ENCODE measurements around the gene OPRD1. TPM values are rescaled to one million over a fixed set of nuclear protein-coding genes. Genes with fewer than 3 reads are reported as not detected.

OPRD1 gene
- total RNA-seq, 2 experiments from 2014 or later, result not detected

GRCh38 chr1:28917757-28918118 is 105.8 kb downstream of the OPRD1 start:
- ChIA-PET CTCF (ENCODE audit: unreplicated experiment) (no interaction called here), POLR2A (no interaction called here)
- DNase-seq (ENCODE audit: low spot score), result no peak
- Histone ChIP-seq H3K4me1 (ENCODE audit: insufficient read depth, low read length, poor library complexity, severe bottlenecking) (peaks cover 30% of the 10 kb centered on the region), H3K79me2 (ENCODE audit: insufficient read depth, low read depth, low read length) (peaks cover 73% of the 10 kb centered on the region), H4K20me1 (ENCODE audit: insufficient read depth, low read length) (peaks cover 14% of the 10 kb centered on the region), H3K27ac (ENCODE audit: low read depth, low read length, poor library complexity, severe bottlenecking) (no peak overlapping the region), H3K9me2 (ENCODE audit: insufficient read depth, low read length) (no peaks in the 10 kb centered on the region), H3K9me3 (ENCODE audit: low read length) (no peaks in the 10 kb centered on the region), H2AFZ (ENCODE audit: low read length) (no peak overlapping the region), H3K36me3 (ENCODE audit: insufficient read depth, low read length) (0 out of 2 replicates have a peak, but pooled peaks cover 4% of the 10 kb centered on the region), H3K4me3 (ENCODE audit: low read depth, low read length, poor library complexity, severe bottlenecking) (no peak overlapping the region), H3K4me2 (ENCODE audit: low read length) (no peak overlapping the region)
- no peak for TF ChIP-seq EZH2phosphoT487 (IDR thresholded peaks at IDR 0.05; ENCODE audit: borderline replicate concordance, low read depth, low read length)
- TF ChIP-seq CTCF (conservative IDR thresholded peaks at IDR 0.05; ENCODE audit: low read length), result no peak
- intact Hi-C loops (cut with micrococcal nuclease; ENCODE audit: unreplicated experiment), result no loop called here
- no TSS peak for BruUV-seq (replicated peaks)

Small RNA genes lying within 50 kb of the gene (small RNA-seq; reads per million reads assigned to genes)
- not detected for gene RF00019

Other genes starting within 250 kb of the OPRD1 start
- gene RAB42, start 219.9 kb upstream of the OPRD1 start, total RNA-seq (2014; rRNA removed; shearing (Covaris generic)), result not detected in 2 replicates
- gene RAB42, start 219.9 kb upstream of the OPRD1 start, total RNA-seq (2022), result not detected in 2 replicates
- 30.1 and 31.0 TPM in 2 replicates for gene TAF12, start 169.1 kb upstream of the OPRD1 start, total RNA-seq (2014; rRNA removed; shearing (Covaris generic))
- 32.4 and 34.9 TPM in 2 replicates for gene TAF12, start 169.1 kb upstream of the OPRD1 start, total RNA-seq (2022)
- gene RNU11, start 163.6 kb upstream of the OPRD1 start, total RNA-seq (2014; rRNA removed; shearing (Covaris generic)), result not detected in 2 replicates
- not detected in 2 replicates for gene RNU11, start 163.6 kb upstream of the OPRD1 start, total RNA-seq (2022)
- 12.5 and 13.0 TPM in 2 replicates for gene GMEB1, start 143.4 kb upstream of the OPRD1 start, total RNA-seq (2014; rRNA removed; shearing (Covaris generic))
- gene GMEB1, start 143.4 kb upstream of the OPRD1 start, total RNA-seq (2022), result 22.5 and 25.9 TPM in 2 replicates
- 46.6 and 57.9 TPM in 2 replicates for gene YTHDF2, start 75.2 kb upstream of the OPRD1 start, total RNA-seq (2014; rRNA removed; shearing (Covaris generic))
- gene YTHDF2, start 75.2 kb upstream of the OPRD1 start, total RNA-seq (2022), result 82.6 and 83.6 TPM in 2 replicates
- 103 and 109 TPM in 2 replicates for gene EPB41, start 102.4 kb downstream of the OPRD1 start, total RNA-seq (2014; rRNA removed; shearing (Covaris generic))
- 102 and 123 TPM in 2 replicates for gene EPB41, start 102.4 kb downstream of the OPRD1 start, total RNA-seq (2022)

Data from OCI-LY7 (cell line).